ENCODE measurements around the gene CTBP2.

CTBP2 gene

DNA sequence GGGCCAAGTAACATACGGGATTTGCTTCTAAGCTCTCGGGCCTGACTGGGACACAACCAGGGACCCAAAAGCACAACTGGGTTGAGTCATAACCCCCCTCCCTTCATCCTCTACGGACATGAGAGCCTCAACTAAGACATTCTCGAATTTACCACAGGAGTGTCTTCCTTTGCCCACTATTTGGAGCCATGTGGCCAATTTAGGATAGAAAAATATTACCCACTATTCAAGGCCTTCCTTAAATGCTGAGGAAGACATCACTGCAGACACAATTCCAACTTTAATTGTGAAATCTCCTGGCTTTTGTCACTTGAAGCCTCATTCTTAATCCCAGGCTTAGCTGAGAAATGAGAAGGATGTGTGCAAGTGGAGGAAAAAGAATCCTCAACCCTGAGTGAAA is 11.8 kb downstream of the CTBP2 start:
- no peak for DNase-seq (ENCODE audit: low read depth)
- no peak overlapping the region for H3K4me3 ChIP-seq (ENCODE audit: low read depth, low read length)

DNA sequence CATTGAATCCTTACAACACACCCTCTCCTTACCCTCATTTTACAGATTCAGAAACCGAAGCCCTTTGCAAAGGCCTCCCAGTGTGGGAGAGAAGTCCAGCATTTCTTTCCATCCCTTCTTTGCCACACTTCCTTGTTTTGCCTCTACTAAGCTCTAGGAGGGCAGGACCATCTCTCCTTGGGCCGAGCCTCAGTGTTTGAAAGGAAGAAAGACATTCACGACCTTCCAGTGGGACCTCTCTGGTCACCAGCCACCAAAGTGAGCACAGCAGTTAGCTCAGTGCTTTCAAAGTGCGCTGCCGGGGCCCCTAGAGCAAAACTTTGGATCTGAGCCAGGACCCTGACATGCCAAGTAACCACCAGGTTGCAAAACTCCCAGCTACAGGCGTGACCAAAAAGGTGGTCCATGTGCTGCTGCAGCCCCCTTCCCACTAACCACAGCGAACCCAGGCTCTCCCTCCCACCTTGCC is 12.4 kb downstream of the CTBP2 start:
- H3K4me3 ChIP-seq (ENCODE audit: low read depth, low read length) = no peak overlapping the region
- DNase-seq (ENCODE audit: low read depth) = no peak

DNA sequence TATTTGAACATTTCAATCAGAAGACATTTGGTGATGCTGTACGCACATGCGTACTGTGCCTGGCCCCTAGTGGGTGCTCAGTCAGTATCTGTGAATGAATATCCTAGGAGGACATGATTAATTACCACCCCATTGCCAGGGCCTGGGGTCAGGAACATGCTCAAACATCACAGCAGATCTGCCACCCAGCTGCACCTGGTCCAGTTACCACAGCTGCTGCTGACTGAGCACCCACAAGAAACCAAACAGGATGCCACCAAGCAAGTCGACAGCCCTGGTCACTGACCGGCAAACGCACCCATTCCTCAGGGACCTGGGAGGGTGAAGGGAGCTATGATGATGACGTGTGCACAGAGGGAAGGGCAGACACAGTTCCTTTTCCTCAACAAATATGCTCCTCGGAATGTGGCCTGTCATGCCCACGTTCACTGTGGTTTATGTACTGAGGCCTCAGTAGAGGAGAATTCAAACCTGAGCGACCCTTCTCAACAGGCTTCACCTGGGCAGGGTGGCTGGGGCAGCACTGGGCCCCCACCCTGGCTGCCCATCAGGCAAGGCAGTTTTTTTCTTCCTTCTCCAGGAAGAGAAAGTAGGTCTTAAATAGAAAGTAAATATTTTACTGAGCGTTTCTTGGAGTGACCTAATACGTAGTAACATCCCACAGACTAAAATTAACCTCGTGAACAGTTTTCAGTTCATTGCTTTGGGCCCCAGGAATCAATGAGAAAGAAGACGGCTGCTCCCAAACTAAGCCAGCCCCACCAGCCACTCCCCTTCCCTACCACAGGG is 13.4 kb downstream of the CTBP2 start:
- no peak for DNase-seq (ENCODE audit: low read depth)
- no peak overlapping the region for H3K4me3 ChIP-seq (ENCODE audit: low read depth, low read length)

DNA sequence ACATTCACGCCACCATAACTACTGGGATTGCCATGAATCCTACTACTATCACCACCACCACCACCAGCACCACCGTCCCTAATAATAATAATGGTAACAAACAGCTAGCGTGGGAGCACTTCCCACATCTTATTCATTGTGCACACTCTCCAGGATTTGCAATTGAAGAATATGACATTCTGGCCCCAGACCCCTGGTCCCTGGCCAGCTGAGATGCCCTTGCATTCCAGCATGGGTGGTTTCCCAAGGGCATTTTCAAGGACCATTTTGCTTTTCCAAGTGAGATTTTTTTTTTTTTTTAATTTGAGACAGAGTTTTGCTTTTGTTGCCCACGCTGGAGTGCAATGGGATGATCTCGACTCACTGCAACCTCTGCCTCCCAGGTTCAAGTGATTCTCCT is 14.7 kb downstream of the CTBP2 start:
- H3K4me3 ChIP-seq (ENCODE audit: low read depth, low read length) = no peak overlapping the region
- no peak for DNase-seq (ENCODE audit: low read depth)

DNA sequence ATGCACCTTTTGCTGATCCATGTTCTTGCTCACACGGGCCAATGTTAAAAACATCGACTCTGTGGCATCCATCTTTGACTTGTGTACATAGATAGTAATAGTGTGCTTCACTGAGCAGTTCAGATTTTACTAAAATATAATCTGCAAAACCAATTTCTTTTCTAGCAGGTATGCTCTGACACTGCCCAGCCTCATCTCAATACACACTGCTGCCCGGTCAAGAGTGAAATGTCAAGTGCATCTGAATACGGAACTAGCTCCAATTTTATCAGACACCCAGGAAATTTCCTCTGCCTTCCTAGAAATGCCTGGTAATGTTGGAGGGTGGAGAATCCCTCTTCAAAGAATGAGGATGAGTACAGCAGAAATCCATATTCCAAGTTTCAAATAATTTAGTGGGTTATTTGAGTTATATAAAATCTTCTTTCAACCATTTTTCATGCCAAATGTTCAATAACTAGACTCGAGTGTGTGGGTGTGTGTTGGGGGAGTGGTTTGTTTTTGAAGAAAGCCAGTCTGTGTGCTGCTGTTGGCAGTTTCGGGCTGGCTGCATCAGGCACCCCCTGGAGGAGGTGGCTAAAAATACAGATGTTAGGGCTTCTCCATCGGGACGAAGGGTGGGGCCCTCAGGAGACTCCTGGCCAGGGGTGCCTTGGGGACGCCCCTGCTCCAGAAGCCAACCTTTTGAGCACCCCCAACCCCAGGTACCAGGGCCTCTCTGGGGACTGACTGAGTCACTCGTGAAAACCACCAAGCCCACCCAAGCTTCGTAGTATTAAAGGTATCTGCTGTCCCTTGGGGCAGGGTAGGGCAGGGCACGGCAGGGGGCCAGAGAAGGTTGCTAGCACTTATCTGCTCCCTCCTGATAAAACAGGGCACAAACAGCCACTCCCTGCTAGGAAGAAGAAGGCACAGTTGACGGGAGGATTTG is 15.4 kb downstream of the CTBP2 start:
- DNase-seq (ENCODE audit: low read depth) = no peak
- H3K4me3 ChIP-seq (ENCODE audit: low read depth, low read length) = no peak overlapping the region

DNA sequence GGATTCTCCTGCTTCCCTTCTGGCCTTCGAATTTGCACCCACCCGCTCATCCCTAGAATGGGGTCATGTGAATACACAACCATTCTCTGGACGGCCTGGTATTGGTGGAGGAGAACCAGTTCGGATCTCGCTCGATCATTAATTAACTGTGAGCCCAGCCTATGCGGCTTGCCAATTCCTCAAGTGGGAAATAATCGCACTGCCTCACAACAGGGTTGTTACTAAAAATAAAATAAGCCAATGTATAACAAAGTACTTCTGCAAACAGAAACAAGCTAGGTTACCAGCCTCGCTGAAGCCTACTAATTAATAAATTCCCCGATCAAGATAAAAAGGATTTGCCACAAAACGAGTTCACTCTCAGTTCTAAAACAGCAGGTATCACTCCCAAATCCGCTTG is 16.2 kb downstream of the CTBP2 start:
- no peak for DNase-seq (ENCODE audit: low read depth)
- no peak overlapping the region for H3K4me3 ChIP-seq (ENCODE audit: low read depth, low read length)

DNA sequence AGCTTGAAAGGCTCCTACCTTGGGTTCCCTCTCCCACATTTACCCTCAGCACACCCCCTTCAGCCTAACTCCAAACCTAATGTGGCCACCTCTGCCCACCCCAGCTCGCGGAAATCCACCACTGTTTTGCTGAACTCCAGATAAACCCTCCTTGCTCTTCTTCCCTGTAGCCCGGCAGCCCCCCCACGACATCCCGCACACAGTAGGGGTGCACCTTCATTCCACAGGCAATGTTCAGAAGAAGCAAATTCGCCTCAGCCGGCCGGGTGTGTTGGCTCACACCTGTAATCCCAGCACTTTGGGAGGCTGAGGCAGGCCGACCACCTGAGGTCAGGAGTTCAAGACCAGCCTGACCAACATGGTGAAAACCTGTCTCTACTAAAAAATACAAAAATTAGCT is 17.4 kb downstream of the CTBP2 start:
- DNase-seq (ENCODE audit: low read depth) = no peak
- no peak overlapping the region for H3K4me3 ChIP-seq (ENCODE audit: low read depth, low read length)

DNA sequence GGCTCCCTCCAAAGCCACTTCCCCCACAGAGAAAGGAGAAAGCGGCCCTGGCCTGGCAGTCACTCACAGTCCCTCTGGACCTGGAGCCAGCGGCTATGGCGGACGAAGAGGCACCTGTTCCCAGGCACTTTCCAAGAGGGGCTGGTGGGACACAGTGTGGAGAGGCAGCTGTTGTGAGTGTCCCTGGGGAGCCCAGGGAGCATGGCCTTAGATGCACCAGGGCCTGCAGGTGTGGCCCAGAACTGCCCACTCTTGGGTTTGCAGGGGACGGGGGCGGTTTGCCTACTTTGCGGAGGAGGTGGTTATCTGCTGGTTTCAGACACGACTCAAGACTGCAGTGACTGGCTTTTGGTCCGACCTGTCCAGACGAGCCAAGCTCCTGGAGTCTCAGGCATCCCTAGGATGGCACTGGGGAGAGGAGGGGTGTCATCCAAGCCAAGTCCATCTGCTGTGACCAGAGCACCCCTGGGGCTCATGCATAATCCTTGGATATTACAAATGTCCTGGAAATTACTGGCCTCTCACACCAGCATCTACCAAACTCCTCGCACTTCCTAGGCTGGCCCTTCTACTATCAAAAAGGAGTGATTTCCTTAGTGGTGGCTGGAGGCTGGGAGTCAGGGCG is 18.4 kb downstream of the CTBP2 start:
- DNase-seq (ENCODE audit: low read depth) = no peak
- H3K4me3 ChIP-seq (ENCODE audit: low read depth, low read length) = no peak overlapping the region

DNA sequence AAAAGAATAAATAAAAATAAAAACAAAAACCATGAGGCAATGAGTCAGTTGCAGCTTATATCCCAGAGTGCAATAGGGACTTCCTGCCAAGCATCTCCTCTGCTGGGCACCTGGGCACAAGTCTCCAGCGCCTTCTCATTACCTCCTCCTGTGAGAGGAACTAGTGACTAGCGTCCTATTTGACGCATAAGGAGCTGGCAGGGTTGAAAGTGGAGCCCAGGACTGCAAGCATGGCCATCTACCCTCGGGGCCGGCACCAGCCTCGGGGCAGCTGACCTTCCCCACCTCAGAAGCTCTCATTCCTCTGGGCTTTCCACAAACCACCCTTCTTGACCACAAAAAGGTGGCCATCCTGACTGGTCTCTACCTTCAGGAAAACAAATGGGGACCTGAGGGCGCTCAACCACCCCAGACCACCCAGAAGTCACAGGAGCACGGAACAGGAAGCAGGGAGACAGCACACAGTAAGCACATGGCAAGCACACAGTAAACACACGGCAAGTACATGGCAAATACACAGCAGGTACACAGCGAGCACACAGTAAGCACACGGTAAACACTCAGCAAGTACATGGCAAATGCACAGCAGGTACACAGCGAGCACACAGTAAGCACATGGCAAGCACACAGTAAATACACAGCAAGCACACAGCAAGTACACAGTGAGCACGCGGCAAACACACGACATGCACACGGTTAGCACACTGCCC is 19.1 kb downstream of the CTBP2 start:
- no peak for DNase-seq (ENCODE audit: low read depth)
- H3K4me3 ChIP-seq (ENCODE audit: low read depth, low read length) = no peak overlapping the region

DNA sequence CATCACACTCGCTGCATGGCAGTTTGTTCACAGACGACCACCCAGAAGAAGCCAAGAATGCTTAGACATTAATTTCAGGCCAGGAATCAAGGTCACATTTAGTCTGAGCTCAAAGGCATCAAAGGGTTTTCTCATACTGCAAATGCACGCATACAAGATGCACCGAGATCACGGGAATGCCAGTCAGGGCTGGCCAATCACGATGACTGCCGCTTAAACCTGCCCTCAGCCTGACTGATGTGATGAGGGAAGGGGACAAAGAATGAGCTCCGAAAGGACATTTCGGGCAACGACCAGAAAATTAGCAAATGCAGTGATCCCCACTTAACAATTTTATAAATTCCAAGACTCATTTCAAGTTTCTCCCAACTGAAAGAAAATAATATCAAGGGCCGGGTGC is 20.2 kb downstream of the CTBP2 start:
- no peak overlapping the region for H3K4me3 ChIP-seq (ENCODE audit: low read depth, low read length)
- no peak for DNase-seq (ENCODE audit: low read depth)

DNA sequence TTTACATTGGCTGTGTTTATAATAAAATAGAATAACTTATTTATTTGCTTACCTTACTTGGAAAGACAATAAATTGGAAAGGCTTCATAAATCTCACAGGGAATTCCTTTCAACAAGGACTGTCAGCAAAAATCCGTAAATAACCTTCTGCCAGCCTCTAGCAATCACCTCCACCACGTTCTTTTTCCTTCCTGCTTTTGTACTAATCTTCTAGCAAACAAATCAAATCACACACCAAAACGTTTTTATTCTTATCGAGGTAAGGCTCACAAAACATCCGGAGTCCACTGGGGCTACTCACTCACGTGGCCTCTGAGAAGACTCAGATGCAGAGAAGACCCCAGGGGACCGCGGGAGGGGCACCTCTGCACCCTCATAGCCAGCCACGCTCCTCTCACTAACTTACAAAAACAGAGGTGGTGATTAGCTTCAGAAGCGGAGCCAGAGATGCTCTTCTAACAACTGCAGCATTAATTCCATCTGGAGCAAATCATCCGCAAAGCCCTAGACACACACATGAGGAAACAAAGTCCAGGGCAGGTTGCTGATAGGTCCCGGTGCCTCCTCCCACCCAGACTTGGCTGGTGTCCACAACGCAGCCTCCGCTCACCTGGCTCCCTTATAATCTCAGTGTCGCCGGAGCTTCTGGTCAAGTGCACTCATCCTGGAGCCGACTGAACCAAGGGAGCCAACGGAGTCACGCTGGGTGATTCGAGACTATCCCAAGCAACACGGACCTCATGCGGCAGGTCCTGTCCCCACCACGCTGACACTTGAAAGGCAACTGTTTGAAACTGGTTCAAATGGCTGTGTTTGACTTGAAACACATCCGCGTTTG is 22.5 kb downstream of the CTBP2 start:
- no peak for DNase-seq (ENCODE audit: low read depth)
- H3K4me3 ChIP-seq (ENCODE audit: low read depth, low read length) = no peak overlapping the region

DNA sequence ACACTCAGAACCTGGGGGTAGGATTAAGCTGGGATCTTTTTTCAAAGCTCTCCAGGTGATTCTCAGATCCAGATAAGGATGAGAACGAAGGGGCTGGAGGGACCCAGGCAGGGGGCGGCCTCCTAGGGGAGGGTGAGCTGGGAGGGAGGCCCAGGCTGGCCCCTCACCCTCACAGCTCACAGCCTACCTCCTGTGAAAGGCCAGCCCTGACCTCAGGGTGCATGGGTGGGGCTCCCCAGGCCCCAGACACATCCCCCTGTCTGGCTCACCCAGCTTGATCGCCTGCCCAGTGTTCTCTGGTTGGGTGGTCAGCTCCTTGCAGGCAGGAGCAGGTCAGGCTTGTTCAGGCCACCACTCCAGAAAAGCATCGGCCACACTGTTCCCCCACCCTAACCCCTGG is 24.3 kb downstream of the CTBP2 start:
- no peak for DNase-seq (ENCODE audit: low read depth)
- no peak overlapping the region for H3K4me3 ChIP-seq (ENCODE audit: low read depth, low read length)

DNA sequence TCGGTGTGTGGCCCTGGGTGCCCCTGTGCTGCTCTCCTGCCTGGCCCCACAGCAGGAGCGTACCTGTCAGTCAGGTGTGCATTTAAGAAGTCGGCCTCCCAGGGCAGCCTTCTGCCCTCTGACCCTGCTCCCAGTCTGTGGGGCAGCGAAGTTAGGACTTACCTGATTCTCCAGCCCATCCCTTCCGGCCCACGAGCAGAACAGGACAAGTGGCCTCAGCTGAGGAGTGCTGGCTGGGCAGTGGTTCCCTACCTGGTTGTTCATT is 24.7 kb downstream of the CTBP2 start:
- no peak overlapping the region for H3K4me3 ChIP-seq (ENCODE audit: low read depth, low read length)
- DNase-seq (ENCODE audit: low read depth) = no peak

DNA sequence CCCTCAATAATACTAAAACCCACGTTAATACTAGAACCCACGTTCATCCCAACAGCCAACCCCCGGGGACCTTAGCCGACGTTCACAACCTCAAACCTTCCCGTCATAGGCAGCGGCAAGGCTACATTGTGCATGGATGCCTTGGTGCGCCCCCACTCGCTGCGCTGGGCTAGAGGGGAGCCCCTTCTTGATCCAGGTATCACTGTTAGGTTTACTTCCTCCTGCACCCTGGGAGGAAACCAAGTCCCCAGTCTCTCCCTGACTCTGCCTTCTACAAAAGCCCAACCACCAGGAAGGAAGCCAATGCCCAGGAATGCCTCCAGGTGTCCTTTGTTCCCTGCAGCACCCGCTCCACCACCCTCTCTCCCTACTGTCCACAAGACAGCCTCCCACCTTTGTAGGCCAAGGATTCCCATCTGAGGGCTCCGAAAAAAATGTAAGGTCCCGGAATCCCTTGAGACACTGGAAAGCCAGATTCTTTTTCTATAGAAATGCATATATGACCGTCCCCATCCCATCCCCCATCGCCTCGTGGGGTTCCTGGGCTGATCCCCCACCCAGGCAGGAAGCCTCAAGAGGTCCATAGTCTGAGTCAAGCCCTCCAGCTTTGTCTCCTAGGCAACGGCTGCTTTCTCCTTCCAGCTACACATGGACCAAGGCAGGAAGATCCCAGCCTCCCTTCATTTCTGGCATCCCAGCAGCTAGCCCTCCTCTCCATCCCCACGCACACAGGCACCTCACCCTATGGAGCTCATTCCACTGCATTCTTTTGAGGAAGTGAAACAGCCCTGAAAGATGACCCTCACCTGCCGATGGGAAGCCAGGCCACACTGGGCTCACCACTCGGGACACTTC is 25.2 kb downstream of the CTBP2 start:
- no peak overlapping the region for H3K4me3 ChIP-seq (ENCODE audit: low read depth, low read length)
- DNase-seq (ENCODE audit: low read depth) = no peak

DNA sequence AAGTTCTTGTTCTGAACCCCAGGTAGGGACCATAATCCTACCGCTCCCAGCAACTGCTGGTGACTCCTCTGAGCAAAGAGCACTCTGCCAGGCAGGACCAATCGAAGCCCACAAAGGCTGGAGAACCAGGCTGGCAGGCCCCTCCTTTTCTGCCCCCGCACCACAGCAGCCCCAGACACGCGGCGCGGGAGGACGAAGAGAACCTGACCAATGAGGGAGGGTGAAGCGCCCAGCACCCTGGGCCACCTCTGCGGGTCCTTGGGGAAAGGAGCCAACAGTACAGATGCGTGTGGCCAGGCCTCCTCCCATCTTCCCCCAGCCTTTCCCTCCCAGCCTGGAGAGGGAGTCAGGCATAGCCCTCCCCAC is 25.9 kb downstream of the CTBP2 start:
- no peak overlapping the region for H3K4me3 ChIP-seq (ENCODE audit: low read depth, low read length)
- no peak for DNase-seq (ENCODE audit: low read depth)

DNA sequence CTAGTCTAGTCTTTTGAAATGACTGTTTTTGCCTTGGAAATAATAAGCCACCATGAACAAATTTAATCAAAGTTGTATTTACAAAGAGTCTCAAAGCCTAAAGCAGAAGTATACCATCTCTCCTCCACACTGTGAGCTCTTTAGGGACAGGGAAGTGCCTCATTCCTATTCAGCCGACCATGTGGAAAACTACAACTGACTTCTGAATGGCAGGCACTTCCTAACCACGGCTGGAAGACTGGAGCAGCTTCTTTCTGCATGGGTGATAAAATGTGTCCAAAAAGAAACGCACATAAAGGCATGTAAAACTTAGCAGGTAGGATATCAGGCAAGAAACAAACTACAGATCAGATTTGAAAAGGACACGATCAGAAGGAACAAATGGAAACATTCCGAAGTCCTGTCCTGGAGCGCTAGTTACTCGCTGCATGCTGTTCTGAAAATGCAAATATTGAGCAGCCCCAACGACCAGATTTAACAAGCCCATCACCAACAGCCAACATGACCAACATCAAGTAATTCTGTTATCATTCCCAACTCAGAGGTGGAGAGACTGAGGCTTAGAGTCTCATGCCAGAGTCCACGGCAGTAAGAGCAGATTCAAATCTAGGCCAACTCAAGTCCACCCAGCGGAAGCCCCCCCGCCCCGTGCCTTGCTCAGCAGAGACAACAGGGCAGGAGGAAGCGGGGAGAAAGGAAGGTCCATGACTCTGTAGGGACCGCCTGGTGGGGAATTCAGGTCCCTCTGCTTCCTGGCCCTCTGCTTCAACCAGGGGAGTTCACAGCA is 26.5 kb downstream of the CTBP2 start:
- DNase-seq (ENCODE audit: low read depth) = no peak
- no peak overlapping the region for H3K4me3 ChIP-seq (ENCODE audit: low read depth, low read length)

DNA sequence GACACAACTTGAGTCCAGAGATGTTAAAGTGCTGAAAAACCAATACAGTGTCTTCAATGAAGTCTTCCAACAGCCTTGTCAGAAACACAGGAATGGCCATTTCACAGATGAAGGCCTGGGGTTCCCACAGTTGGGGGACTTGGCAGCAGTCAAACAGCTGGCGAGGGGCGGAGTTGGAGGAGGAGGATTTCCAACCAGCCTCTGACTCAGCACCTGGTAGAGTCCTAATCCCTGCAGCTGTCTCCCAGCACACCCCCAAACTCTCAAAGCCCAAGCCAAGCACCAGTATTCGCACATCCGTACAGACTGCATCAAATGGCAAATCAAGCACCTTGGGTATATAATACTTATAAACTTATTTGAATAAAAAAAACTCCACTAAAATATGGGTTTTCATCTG is 28.0 kb downstream of the CTBP2 start:
- no peak for DNase-seq (ENCODE audit: low read depth)

DNA sequence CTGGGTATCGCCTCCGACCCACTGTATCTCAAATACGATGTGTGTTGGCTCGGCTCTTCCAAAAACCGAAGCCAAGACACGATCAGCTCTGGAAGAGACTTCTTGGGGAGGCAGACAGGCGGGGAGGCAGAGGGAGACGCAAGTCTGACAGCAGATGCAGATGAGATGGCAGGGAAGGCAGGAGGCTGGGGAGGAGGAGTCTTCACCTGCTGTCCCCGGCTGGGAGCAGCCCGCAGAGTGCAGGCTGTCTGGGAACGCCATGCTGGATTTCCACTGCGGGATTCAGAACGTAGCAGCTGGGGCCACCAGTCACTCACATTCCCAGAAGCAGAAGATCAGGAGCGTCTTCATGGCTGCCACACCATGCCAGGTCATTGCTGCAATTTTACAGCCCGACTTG is 29.4 kb downstream of the CTBP2 start:
- no peak for DNase-seq (ENCODE audit: low read depth)
- no peak overlapping the region for H3K4me3 ChIP-seq (ENCODE audit: low read depth, low read length)

More for the DNA sequence above, 28.0 kb downstream of the CTBP2 start:
- no peak overlapping the region for H3K4me3 ChIP-seq (ENCODE audit: low read depth, low read length)

Data from skeletal muscle cell (primary cell).